ENCODE data around the gene KRTAP10-9.
"Not testable (repeated sequence)": the region's sequence is repeated elsewhere in the genome, so short reads cannot be mapped to it uniquely, and the experiment has no call there.

Gene KRTAP10-9

DNA sequence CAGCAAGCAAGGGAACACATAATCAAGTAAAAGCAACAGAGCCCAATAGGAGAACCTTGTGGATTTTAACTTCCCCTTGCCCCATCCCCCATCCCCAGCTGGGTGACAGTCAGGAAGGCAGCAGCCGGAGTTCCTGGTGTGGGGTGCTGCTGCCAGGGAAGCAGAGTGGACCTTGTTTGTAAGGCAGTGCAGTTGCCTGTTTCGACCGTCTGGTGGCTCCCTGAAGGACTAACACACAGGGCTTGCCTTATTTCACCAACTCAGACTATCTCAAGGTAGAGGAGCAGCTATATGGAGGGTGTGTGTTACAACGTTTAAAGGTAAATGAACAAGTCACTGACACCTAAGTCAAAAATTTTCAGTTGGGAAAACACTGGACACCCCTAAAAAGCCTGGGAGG is 8.4 kb upstream of the KRTAP10-9 start:
- POLR2A ChIA-PET, result no interaction called here
- DNase-seq (ENCODE audit: extremely low spot score), result no peak
- TF ChIP-seq, protein P1, sequence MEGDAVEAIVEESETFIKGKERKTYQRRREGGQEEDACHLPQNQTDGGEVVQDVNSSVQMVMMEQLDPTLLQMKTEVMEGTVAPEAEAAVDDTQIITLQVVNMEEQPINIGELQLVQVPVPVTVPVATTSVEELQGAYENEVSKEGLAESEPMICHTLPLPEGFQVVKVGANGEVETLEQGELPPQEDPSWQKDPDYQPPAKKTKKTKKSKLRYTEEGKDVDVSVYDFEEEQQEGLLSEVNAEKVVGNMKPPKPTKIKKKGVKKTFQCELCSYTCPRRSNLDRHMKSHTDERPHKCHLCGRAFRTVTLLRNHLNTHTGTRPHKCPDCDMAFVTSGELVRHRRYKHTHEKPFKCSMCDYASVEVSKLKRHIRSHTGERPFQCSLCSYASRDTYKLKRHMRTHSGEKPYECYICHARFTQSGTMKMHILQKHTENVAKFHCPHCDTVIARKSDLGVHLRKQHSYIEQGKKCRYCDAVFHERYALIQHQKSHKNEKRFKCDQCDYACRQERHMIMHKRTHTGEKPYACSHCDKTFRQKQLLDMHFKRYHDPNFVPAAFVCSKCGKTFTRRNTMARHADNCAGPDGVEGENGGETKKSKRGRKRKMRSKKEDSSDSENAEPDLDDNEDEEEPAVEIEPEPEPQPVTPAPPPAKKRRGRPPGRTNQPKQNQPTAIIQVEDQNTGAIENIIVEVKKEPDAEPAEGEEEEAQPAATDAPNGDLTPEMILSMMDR (IDR thresholded peaks at IDR 0.05; ENCODE audit: control extremely low read depth, extremely low read depth, low read depth, missing control alignments), result no peak
- CTCF ChIA-PET, result no interaction called here

GRCh38 chr21:44618909-44619308 is 8.0 kb upstream of the KRTAP10-9 start:
- ChIA-PET POLR2A (no interaction called here), CTCF (no interaction called here)
- DNase-seq (ENCODE audit: extremely low spot score), result no peak
- TF ChIP-seq, protein P1 (IDR thresholded peaks at IDR 0.05; ENCODE audit: control extremely low read depth, extremely low read depth, low read depth, missing control alignments), result no peak

DNA sequence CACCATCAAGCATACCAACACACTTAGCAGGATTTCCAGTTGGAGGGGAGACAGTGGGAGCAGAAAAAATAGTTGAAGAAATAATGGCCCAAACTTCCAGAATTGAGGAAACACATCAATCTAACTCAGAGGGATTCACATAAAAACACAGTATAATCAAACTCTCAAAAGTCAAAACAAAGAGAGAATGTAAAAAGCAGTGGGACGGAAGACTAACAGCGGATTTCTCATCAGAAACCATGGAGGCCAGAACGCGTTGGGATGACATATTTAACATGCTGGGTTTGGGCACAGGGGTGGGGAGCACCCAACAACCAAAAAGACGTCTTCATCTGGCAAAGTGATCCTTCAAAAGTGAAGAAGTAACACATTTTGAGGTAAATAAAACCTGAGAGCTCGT is 7.0 kb upstream of the KRTAP10-9 start:
- no peak for DNase-seq (ENCODE audit: extremely low spot score)
- ChIA-PET POLR2A (no interaction called here), CTCF (no interaction called here)
- TF ChIP-seq, protein P1 (IDR thresholded peaks at IDR 0.05; ENCODE audit: control extremely low read depth, extremely low read depth, low read depth, missing control alignments), result no peak

GRCh38 chr21:44623575-44623974 is 3.3 kb upstream of the KRTAP10-9 start:
- ChIA-PET POLR2A (no interaction called here), CTCF (no interaction called here)

DNA sequence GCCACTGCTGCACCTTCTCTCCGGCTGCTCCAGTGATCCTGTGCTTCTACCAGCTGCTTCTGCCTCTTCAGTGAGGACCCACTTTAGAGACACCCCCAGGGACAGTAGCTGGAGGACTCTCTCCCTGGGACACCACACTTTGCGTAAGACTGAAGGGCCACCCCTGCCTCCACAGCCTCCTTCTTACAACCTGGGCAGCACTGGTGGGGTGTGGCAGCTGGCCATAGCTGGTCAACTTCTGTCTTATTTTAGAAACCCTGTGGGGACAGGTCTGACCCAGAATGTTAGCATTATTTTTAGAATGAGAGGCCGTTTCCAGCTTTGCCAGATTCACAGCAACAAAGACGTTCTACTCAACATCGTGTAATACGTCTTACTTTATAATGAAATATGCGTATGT is 1.1 kb upstream of the KRTAP10-9 start:
- TF ChIP-seq, protein P1 (IDR thresholded peaks at IDR 0.05; ENCODE audit: control extremely low read depth, extremely low read depth, low read depth, missing control alignments), result no peak
- ChIA-PET POLR2A (no interaction called here), CTCF (no interaction called here)
- DNase-seq (ENCODE audit: extremely low spot score), result no peak

More at GRCh38 chr21:44623575-44623974, 3.3 kb upstream of the KRTAP10-9 start:
- TF ChIP-seq, protein P1 (IDR thresholded peaks at IDR 0.05; ENCODE audit: control extremely low read depth, extremely low read depth, low read depth, missing control alignments), result no peak
- no peak for DNase-seq (ENCODE audit: extremely low spot score)

GRCh38 chr21:44626262-44626661 is 631 bp upstream of the KRTAP10-9 start:
- CTCF ChIA-PET, result no interaction called here

GRCh38 chr21:44627181-44627822 is 409 bp downstream of the KRTAP10-9 start:
- DNase-seq (ENCODE audit: extremely low spot score); CTCF ChIA-PET; POLR2A ChIA-PET: not testable (repeated sequence)

More at GRCh38 chr21:44626262-44626661, 631 bp upstream of the KRTAP10-9 start:
- DNase-seq (ENCODE audit: extremely low spot score), result no peak
- TF ChIP-seq, protein P1 (IDR thresholded peaks at IDR 0.05; ENCODE audit: control extremely low read depth, extremely low read depth, low read depth, missing control alignments), result no peak
- POLR2A ChIA-PET, result no interaction called here

- POLR2A ChIA-PET; DNase-seq (ENCODE audit: extremely low spot score); CTCF ChIA-PET: not testable (repeated sequence)
Measured at GRCh38 chr21:44627831-44628233, 939 bp downstream of the KRTAP10-9 start.

Data from GM10248 (cell line).